ENCODE data around the gene MDH2.
"Not testable (repeated sequence)": the region's sequence is repeated elsewhere in the genome, so short reads cannot be mapped to it uniquely, and the experiment has no call there.

- TF ChIP-seq SNAI2 (CRISPR knock-in tag; IDR thresholded peaks at IDR 0.05); TCF4 (CRISPR knock-in tag; IDR thresholded peaks at IDR 0.05; ENCODE audit: borderline replicate concordance); OSR1 (CRISPR knock-in tag; IDR thresholded peaks at IDR 0.05); ESRRG (CRISPR knock-in tag; IDR thresholded peaks at IDR 0.05); ZNF8 (CRISPR knock-in tag; IDR thresholded peaks at IDR 0.05); TSHZ2 (CRISPR knock-in tag; IDR thresholded peaks at IDR 0.05); CREB5 (CRISPR knock-in tag; IDR thresholded peaks at IDR 0.05; ENCODE audit: low read depth); ZFP30 (CRISPR knock-in tag; IDR thresholded peaks at IDR 0.05): not testable (repeated sequence)
Observed at GRCh38 chr7:76101693-76102437, 54.0 kb downstream of the MDH2 start.

Data from SK-N-SH treated with all-trans-retinoic acid at 6 μM for 48 hours (cell line).